ENCODE results near the gene HCK.

The HCK gene

DNA sequence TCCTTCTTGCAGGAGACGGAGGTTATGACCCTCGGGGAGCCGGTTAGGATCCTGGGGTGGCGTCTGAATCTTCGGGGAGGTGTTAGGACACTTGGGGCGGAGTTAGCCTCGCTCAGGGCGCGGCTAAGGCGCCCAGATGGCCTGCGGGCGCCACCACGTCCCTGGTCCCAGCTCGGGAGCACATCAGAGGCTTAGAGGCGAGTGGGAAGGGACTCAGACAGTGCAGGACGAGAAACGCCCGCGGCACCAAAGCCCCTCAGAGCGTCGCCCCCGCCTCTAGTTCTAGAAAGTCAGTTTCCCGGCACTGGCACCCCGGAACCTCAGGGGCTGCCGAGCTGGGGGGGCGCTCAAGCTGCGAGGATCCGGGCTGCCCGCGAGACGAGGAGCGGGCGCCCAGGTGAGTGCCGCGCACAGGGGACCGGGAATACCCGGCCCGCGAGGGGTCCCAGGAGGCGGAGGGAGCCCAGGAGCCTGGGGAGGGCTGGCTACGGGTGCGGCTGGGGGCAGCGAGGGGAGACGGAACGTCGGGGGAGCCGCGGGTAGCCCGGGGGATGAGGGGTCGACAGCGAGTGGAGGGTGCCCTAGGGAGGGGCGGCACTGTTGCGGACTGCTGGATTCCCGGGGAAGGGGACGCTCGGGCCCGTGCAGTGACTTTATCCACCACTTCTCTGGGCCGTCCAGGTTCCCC is at the start of gene HCK:
Gene HCK, plus strand, starts transcription at position 153 of the 688 bp plus-strand sequence.
- no peak for DNase-seq (ENCODE audit: low read depth)
- TF ChIP-seq, protein P1, sequence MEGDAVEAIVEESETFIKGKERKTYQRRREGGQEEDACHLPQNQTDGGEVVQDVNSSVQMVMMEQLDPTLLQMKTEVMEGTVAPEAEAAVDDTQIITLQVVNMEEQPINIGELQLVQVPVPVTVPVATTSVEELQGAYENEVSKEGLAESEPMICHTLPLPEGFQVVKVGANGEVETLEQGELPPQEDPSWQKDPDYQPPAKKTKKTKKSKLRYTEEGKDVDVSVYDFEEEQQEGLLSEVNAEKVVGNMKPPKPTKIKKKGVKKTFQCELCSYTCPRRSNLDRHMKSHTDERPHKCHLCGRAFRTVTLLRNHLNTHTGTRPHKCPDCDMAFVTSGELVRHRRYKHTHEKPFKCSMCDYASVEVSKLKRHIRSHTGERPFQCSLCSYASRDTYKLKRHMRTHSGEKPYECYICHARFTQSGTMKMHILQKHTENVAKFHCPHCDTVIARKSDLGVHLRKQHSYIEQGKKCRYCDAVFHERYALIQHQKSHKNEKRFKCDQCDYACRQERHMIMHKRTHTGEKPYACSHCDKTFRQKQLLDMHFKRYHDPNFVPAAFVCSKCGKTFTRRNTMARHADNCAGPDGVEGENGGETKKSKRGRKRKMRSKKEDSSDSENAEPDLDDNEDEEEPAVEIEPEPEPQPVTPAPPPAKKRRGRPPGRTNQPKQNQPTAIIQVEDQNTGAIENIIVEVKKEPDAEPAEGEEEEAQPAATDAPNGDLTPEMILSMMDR (conservative IDR thresholded peaks at IDR 0.05; ENCODE audit: low read depth, low read length): no peak
- no peak within 1 kb of the TSS for H3K4me3 ChIP-seq (ENCODE audit: low read length)

DNA sequence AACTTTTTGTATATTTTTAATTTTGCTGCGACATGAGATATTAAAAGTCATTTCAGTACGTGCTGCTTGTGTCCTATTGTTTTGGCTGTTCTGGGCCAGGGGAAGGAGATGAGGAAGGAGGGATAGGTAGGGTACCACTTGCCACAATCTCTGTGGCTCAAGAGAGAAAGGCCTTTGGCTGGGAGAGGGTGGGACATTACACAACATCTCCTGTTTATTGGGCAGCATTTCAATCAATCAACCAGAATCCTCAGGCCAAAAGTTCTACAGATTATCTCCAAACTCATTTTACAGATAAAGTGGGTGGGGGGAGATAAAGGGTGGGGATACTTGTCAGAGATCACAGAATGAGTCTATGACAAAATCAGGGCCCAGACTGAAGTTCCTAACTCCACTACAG is 48.7 kb upstream of the HCK start:
- no peak for DNase-seq (ENCODE audit: low read depth)
- TF ChIP-seq, protein P1 (conservative IDR thresholded peaks at IDR 0.05; ENCODE audit: low read depth, low read length): no peak

DNA sequence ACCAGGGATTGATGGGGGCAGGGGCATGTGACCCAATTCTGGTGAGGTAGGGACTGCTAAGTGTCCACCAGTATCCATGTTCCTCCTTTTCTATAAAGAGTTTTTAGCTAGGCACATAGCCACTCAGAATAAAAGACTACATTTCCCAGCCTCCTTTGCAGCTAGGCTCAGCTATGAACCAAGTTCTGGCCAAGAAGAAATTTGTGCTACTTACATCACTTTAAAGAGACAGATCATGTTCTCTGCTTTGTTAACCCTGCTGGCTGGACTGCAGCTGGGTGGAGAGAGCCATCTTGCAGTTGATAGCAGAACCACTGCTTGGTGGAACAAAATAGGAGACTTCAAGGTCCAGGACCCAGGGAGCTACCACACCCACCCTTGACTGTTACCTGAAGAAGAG is 47.1 kb upstream of the HCK start:
- TF ChIP-seq, protein P1 (conservative IDR thresholded peaks at IDR 0.05; ENCODE audit: low read depth, low read length): no peak
- no peak for DNase-seq (ENCODE audit: low read depth)
- H3K4me3 ChIP-seq (ENCODE audit: low read length): no peak overlapping the region

More for the DNA sequence above, 48.7 kb upstream of the HCK start:
- no peak overlapping the region for H3K4me3 ChIP-seq (ENCODE audit: low read length)

DNA sequence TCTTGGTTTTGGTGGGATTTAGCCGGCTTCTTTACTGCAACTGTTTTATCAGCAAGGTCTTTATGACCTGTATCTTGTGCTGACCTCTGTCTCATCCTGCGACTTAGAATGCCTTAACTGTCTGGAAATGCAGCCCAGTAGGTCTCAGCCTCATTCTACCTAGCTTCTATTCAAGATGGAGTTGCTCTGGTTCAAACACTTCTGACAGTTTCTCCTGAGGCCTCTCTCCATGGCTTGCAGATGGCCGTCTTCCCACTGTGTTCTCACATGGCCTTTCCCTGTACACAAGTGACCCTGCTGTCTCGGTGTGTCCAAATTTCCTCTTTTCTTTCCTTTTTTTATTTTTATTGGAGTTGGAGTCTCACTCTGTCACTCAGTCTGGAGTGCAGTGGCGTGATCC is 46.0 kb upstream of the HCK start:
- DNase-seq (ENCODE audit: low read depth): no peak
- no peak overlapping the region for H3K4me3 ChIP-seq (ENCODE audit: low read length)
- TF ChIP-seq, protein P1 (conservative IDR thresholded peaks at IDR 0.05; ENCODE audit: low read depth, low read length): no peak

DNA sequence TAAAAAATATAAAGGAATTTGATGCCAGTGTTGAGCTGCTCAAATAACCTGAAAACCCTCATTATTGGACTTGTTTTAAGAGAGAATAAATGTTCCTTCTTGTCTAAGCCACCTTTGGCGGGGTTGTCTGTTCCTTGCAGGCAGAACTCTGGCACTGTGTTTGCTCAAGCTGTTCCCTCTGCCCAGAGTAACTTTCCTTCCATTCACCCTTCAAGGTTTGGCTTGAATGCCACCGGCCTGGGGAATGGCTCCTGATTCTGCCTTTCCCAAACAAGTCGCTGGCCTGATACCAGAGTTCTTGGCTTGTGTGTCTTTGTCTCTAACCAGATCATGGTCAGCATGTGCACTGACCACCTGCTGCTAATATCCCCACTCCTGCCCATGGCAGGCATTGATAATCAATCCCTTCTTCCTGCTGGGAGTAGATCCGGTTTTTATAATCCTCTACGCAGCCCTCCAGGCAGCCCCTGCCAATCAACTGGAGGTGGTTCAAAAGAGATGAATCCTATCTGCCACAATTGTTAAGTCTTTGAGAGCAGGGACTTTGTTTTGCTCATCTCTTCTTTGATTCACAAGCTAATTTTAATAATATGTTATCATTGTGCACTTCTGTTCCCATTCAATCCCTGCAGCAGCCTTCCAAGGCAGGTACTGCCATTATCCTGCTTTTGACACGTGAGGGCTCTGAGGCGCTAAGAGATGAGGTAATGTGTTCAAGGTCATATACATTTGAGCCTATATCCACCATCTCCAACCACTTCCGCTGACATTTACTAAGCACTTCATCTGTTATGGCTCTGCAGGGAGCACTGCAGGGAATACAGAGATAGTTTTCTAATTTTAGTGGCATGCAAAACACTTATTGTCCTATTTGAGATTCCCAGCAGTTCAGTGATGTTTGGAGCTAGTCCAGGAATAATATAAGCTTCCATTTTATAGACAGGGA is 44.9 kb upstream of the HCK start:
- no peak for DNase-seq (ENCODE audit: low read depth)
- TF ChIP-seq, protein P1 (conservative IDR thresholded peaks at IDR 0.05; ENCODE audit: low read depth, low read length): no peak
- H3K4me3 ChIP-seq (ENCODE audit: low read length): no peak overlapping the region

DNA sequence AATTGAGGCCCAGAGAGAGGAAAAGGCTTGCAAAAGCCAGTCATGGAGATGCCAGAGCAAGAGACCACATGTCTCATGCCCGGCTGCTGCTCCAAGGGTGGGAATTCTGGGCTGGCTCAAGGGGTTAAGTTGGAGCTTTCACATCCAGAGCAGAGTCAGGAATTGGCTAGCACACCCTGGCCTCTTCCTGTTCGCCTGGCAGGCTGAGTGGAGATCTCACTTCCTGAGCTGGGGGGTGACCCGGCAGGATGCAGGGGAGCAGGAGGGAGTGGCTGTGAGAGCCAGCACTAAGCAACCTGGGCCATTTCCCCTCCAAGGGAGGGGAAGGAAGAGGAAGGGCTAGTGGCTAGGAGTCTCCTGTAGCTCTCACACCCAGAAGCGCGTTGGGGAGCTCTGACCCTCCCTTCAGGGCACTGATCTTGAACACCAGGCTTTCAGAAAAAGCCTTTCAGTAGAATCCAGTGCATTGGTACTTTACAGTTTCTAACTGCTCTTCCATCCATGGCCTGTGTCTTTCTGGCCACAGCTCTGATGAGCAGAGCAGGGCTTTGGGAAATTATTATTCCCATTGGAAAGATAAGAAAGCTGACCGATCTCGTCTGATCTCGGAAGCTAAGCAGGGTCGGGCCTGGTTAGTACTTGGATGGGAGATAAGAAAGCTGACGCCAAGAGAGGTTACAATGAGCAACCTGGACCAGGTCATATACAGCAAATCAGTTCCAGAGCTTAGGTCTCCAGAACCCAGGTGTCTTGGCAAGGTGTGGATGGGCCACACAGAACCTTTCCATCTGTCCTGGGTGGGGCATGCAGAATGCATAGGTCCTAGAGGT is 44.0 kb upstream of the HCK start:
- TF ChIP-seq, protein P1 (conservative IDR thresholded peaks at IDR 0.05; ENCODE audit: low read depth, low read length): no peak
- DNase-seq (ENCODE audit: low read depth): no peak
- no peak overlapping the region for H3K4me3 ChIP-seq (ENCODE audit: low read length)

Data from retinal pigment epithelial cell (primary cell).